ENCODE data around the gene SLC6A5. TPM values are rescaled to one million over a fixed set of nuclear protein-coding genes. Genes with fewer than 3 reads are reported as not detected.
"Not testable (repeated sequence)": the region's sequence is repeated elsewhere in the genome, so short reads cannot be mapped to it uniquely, and the experiment has no call there.

SLC6A5 gene
- total and polyA plus RNA-seq, 9 of the 15 experiments (the other 6 are each of a cell fraction or from before 2014, with no cell fraction given), result 0.08 TPM; not detected in 8

DNA sequence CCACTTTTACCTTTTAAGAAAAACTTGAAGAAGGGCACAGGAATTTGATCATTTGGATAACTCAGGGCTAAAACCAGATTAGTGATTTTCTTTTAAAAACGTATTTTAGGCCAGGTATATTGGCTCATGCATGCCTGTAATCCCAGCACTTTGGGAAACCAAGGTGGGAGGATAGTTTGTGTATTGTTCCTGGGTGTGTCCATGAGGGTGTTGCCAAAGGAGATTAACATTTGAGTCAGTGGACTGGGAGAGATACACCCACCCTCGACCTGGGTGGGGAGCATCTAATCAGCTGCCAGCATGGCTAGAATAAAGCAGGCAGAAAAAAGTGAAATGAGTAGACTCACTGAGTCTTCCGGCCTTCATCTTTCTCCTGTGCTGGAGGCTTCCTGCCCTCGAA, 33.3 kb upstream of the SLC6A5 start:
- H4K20me1 ChIP-seq (replicated peaks; ENCODE audit: control insufficient read depth, insufficient read depth, low read length); CTCF ChIA-PET (ENCODE audit: low intra/inter-chr PET ratio); H3K27me3 ChIP-seq (ENCODE audit: control insufficient read depth in 2 of 2, insufficient read depth in 2 of 2, low read length in 2 of 2); H3K79me2 ChIP-seq (ENCODE audit: control insufficient read depth, insufficient read depth, low read length); H3K4me3 ChIP-seq; BruUV-seq (replicated peaks); in situ Hi-C loops (cut with MboI); H3K9ac ChIP-seq (ENCODE audit: insufficient read depth in 1 of 2, low read depth in 2 of 2, low read length in 2 of 2); H2AFZ ChIP-seq (ENCODE audit: low read depth, low read length); FAIRE-seq; intact Hi-C loops (cut with micrococcal nuclease); ATAC-seq; H3K9me3 ChIP-seq (replicated peaks; ENCODE audit: control insufficient read depth, insufficient read depth, low read depth, low read length); H3K9me1 ChIP-seq (ENCODE audit: control insufficient read depth, insufficient read depth, low read length); H3K36me3 ChIP-seq (ENCODE audit: control insufficient read depth, insufficient read depth, low read length); H3K4me2 ChIP-seq (ENCODE audit: insufficient read depth, low read length); H3K4me1 ChIP-seq (replicated peaks in 1 of 2; ENCODE audit: control insufficient read depth in 2 of 2, insufficient read depth in 2 of 2, low read length in 2 of 2); H3K27ac ChIP-seq (ENCODE audit: extremely low read depth, low read depth, low read length): not testable (repeated sequence)
- peak in 1 of 4 experiments; percentile 4 for DNase-seq (ENCODE audit: extremely low read depth in 1 of 4, low spot score in 3 of 4)
- POLR2A ChIA-PET, result interaction anchor here (1.4 kb wide), 1 partner anchor 203 kb away, joined by 4 read pairs; the partner anchor contains the start of gene HTATIP2
- peak; percentile 36 for TF ChIP-seq CBFA2T3 (IDR thresholded peaks at IDR 0.05)
- under 1% methylated on average over 4 of the region's 4 CpGs for WGBS (ENCODE audit: insufficient coverage, low coverage, missing lambda C conversion rate)

DNA sequence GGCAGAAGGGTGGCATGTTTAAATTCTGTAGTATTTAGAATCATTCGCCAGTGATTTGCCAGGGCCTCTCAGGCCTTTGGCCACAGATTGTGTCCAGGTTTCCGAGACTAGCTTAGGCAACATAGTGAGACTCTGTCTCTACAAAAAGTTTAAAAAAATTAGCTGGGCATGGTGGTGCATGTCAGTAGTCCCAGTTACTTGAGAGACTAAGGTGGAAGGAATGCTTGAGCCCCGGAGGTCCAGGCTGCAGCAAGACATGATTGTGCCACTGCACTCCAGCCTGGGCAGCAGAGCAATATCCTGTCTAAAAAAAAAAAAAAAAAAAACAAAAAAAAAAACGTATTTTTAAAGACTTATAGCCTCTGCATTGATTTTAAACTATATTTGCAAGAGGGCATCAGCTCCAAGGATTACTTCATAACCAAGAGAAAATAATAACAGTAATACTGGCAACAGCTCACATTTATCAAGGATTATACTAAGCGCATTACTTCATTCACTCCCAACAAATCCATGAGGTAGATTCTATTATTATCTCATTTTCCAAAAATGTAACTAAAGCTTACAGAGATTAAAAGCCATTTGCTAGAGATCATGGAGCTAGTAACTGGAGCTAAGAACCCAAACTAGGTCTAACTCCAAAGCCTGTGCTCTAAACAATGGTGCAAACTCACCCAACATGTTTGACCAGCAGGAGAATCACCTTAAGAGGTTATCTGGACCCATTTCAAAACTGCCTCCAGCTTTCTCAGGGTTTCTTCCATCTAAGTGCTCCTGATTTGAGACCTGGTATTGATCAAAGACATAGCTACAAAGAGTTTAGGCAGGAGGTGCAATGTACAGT, 32.6 kb upstream of the SLC6A5 start:
- 5% methylated on average over 4 of the region's 5 CpGs for WGBS (ENCODE audit: insufficient coverage, low coverage, missing lambda C conversion rate)
- Histone ChIP-seq H2AFZ (ENCODE audit: low read depth, low read length) (no peak overlapping the region), H3K79me2 (ENCODE audit: control insufficient read depth, insufficient read depth, low read length) (no peaks in the 10 kb centered on the region), H4K20me1 (replicated peaks; ENCODE audit: control insufficient read depth, insufficient read depth, low read length) (no peaks in the 10 kb centered on the region), H3K9ac (ENCODE audit: insufficient read depth in 1 of 2, low read depth in 2 of 2, low read length in 2 of 2) (no peak overlapping the region), H3K36me3 (ENCODE audit: control insufficient read depth, insufficient read depth, low read length) (no peaks in the 10 kb centered on the region), H3K9me3 (replicated peaks; ENCODE audit: control insufficient read depth, insufficient read depth, low read depth, low read length) (no peaks in the 10 kb centered on the region), H3K9me1 (ENCODE audit: control insufficient read depth, insufficient read depth, low read length) (no peaks in the 10 kb centered on the region), H3K27me3 (ENCODE audit: control insufficient read depth in 2 of 2, insufficient read depth in 2 of 2, low read length in 2 of 2) (no peaks in the 10 kb centered on the region), H3K4me3 (no peak overlapping the region), H3K4me2 (ENCODE audit: insufficient read depth, low read length) (no peak overlapping the region), H3K27ac (ENCODE audit: extremely low read depth, low read depth, low read length) (no peak overlapping the region), H3K4me1 (replicated peaks in 1 of 2; ENCODE audit: control insufficient read depth in 2 of 2, insufficient read depth in 2 of 2, low read length in 2 of 2) (no peaks in the 10 kb centered on the region)
- ChIA-PET CTCF (ENCODE audit: low intra/inter-chr PET ratio) (no interaction called here), POLR2A (interaction anchor here (1.4 kb wide), 1 partner anchor 203 kb away, joined by 4 read pairs; the partner anchor contains the start of gene HTATIP2)
- ATAC-seq (no peak), DNase-seq (ENCODE audit: extremely low read depth in 1 of 4, low spot score in 3 of 4) (no peak), FAIRE-seq (no peak)
- intact Hi-C loops (cut with micrococcal nuclease), result no loop called here
- in situ Hi-C loops (cut with MboI), result no loop called here
- no TSS peak for BruUV-seq (replicated peaks)
- TF ChIP-seq ZNF444 (CRISPR knock-in tag; IDR thresholded peaks at IDR 0.05) (no peak), TSC22D4 (tag; IDR thresholded peaks at IDR 0.05) (no peak), PHF8 (IDR thresholded peaks at IDR 0.05; ENCODE audit: borderline replicate concordance, low read length) (no peak), JUNB (CRISPR knock-in tag; conservative IDR thresholded peaks at IDR 0.05) (no peak), CAMTA2 (CRISPR knock-in tag; conservative IDR thresholded peaks at IDR 0.05) (no peak), NFYB (IDR thresholded peaks at IDR 0.05; ENCODE audit: extremely low read depth, insufficient read length) (no peak), TAF9B (IDR thresholded peaks at IDR 0.05; ENCODE audit: partially characterized antibody) (no peak), ZNF384 (IDR thresholded peaks at IDR 0.05; ENCODE audit: low read depth, low read length) (no peak), MAFF (IDR thresholded peaks at IDR 0.05; ENCODE audit: low read length) (no peak)
- TF ChIP-seq, protein P1, sequence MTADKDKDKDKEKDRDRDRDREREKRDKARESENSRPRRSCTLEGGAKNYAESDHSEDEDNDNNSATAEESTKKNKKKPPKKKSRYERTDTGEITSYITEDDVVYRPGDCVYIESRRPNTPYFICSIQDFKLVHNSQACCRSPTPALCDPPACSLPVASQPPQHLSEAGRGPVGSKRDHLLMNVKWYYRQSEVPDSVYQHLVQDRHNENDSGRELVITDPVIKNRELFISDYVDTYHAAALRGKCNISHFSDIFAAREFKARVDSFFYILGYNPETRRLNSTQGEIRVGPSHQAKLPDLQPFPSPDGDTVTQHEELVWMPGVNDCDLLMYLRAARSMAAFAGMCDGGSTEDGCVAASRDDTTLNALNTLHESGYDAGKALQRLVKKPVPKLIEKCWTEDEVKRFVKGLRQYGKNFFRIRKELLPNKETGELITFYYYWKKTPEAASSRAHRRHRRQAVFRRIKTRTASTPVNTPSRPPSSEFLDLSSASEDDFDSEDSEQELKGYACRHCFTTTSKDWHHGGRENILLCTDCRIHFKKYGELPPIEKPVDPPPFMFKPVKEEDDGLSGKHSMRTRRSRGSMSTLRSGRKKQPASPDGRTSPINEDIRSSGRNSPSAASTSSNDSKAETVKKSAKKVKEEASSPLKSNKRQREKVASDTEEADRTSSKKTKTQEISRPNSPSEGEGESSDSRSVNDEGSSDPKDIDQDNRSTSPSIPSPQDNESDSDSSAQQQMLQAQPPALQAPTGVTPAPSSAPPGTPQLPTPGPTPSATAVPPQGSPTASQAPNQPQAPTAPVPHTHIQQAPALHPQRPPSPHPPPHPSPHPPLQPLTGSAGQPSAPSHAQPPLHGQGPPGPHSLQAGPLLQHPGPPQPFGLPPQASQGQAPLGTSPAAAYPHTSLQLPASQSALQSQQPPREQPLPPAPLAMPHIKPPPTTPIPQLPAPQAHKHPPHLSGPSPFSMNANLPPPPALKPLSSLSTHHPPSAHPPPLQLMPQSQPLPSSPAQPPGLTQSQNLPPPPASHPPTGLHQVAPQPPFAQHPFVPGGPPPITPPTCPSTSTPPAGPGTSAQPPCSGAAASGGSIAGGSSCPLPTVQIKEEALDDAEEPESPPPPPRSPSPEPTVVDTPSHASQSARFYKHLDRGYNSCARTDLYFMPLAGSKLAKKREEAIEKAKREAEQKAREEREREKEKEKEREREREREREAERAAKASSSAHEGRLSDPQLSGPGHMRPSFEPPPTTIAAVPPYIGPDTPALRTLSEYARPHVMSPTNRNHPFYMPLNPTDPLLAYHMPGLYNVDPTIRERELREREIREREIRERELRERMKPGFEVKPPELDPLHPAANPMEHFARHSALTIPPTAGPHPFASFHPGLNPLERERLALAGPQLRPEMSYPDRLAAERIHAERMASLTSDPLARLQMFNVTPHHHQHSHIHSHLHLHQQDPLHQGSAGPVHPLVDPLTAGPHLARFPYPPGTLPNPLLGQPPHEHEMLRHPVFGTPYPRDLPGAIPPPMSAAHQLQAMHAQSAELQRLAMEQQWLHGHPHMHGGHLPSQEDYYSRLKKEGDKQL (CRISPR knock-in tag; IDR thresholded peaks at IDR 0.05; ENCODE audit: borderline replicate concordance), result no peak

Data from K562 (cell line).